OCI-LY7 (cell line): ENCODE results near the gene OTP. TPM values are rescaled to one million over a fixed set of nuclear protein-coding genes. Genes with fewer than 3 reads are reported as not detected.

Source experiments
- BruUV-seq: library from RNA; stranded (reverse); fragments of 400-500 nt; replicated peaks from 2 replicates; lab custom pipeline; 2021; lab: Mats Ljungman, UMichigan
- CTCF ChIA-PET: fragments of 300-600 bp; sonication (Branson Sonifier 250); formaldehyde crosslinking; loops from one replicate; lab custom pipeline; 2022; ENCODE audit warnings: antibody characterized with exemption; ENCODE audit not compliant: unreplicated experiment; lab: Charles Lee
- POLR2A ChIA-PET: fragments of 300-600 bp; sonication (Branson Sonifier 250); formaldehyde crosslinking; loops from one replicate; lab custom pipeline; 2022; ENCODE audit warnings: antibody characterized with exemption; lab: Charles Lee
- DNase-seq: peaks from one replicate; pipeline ENCODE4 v3.0.0-alpha.2; 2015; ENCODE audit warnings: low spot score
- H2AFZ ChIP-seq: fragments of 200-600 bp; sonication (generic), shearing (Covaris generic); 2 replicates; pipeline ENCODE4 v1.6.1; 2014; ENCODE audit warnings: mild to moderate bottlenecking, antibody characterized with exemption, low read length, moderate library complexity
- H3K27ac ChIP-seq: fragments of 200-600 bp; sonication (generic); 2 replicates; pipeline ENCODE4 v1.5.1; 2014; ENCODE audit warnings: mixed run types, low read depth, mild to moderate bottlenecking, moderate library complexity, low read length, inconsistent platforms; ENCODE audit not compliant: poor library complexity, severe bottlenecking
- H3K36me3 ChIP-seq: fragments of 200-600 bp; sonication (generic); 2 replicates; pipeline ENCODE4 v1.6.1; 2014; ENCODE audit warnings: mild to moderate bottlenecking, antibody characterized with exemption, low read length, moderate library complexity, mixed read lengths; ENCODE audit not compliant: insufficient read depth
- H3K4me1 ChIP-seq: fragments of 200-600 bp; sonication (generic); 2 replicates; pipeline ENCODE4 v1.5.1; 2014; ENCODE audit warnings: mild to moderate bottlenecking, low read length; ENCODE audit not compliant: insufficient read depth, poor library complexity, severe bottlenecking
- H3K4me2 ChIP-seq: fragments of 200-600 bp; sonication (generic); 2 replicates; pipeline ENCODE4 v1.6.1; 2014; ENCODE audit warnings: mild to moderate bottlenecking, low read length
- H3K4me3 ChIP-seq: fragments of 200-600 bp; sonication (generic); 2 replicates; pipeline ENCODE4 v1.5.1; 2014; ENCODE audit warnings: mild to moderate bottlenecking, low read depth, low read length; ENCODE audit not compliant: poor library complexity, severe bottlenecking
- H3K79me2 ChIP-seq: fragments of 200-600 bp; sonication (generic); 2 replicates; pipeline ENCODE4 v1.6.1; 2016; ENCODE audit warnings: low read depth, mild to moderate bottlenecking, low read length, moderate library complexity, mixed read lengths; ENCODE audit not compliant: insufficient read depth
- H3K9me2 ChIP-seq: fragments of 200-600 bp; sonication (generic); 2 replicates; pipeline ENCODE4 v1.6.1; 2016; ENCODE audit warnings: mild to moderate bottlenecking, low read length, mixed read lengths; ENCODE audit not compliant: insufficient read depth
- H3K9me3 ChIP-seq: fragments of 200-600 bp; sonication (generic); 2 replicates; pipeline ENCODE4 v1.6.1; 2014; ENCODE audit warnings: mild to moderate bottlenecking, mixed run types, low read length, mixed read lengths
- H4K20me1 ChIP-seq: fragments of 200-600 bp; sonication (generic); 2 replicates; pipeline ENCODE4 v1.6.1; 2014; ENCODE audit warnings: mild to moderate bottlenecking, antibody characterized with exemption, low read length, moderate library complexity, mixed read lengths; ENCODE audit not compliant: insufficient read depth
- EZH2phosphoT487 ChIP-seq: fragments of 200-600 bp; sonication (generic); IDR thresholded peaks from 2 replicates; pipeline ENCODE4 v1.6.1; 2018; ENCODE audit warnings: low read depth, borderline replicate concordance, mild to moderate bottlenecking, mixed run types, antibody characterized with exemption, low read length, moderate library complexity, mixed read lengths
- intact Hi-C: fragments of 100-400 bp; cut with micrococcal nuclease; formaldehyde crosslinking; loops from one replicate; pipeline ENCODE4 v1.10.0; 2022; ENCODE audit not compliant: unreplicated experiment
- total RNA-seq, 2 experiments: library from RNA; depleted of rRNA in 1 of 2; stranded (reverse); fragments of >200 nt in 1 of 2; shearing (Covaris generic) in 1 of 2; gene quantifications; 2 replicates each; pipeline ENCODE4 v1.2.3, GENCODE V29; 2014 to 2022
- TF ChIP-seq, protein P1 (sequence below): fragments of 200-600 bp; sonication (generic); conservative IDR thresholded peaks from 2 replicates; pipeline ENCODE4 v1.5.1; 2014; ENCODE audit warnings: mild to moderate bottlenecking, antibody characterized with exemption, low read length, moderate library complexity, mixed read lengths

Gene OTP
- total RNA-seq, 2 experiments from 2014 or later, result not detected

DNA sequence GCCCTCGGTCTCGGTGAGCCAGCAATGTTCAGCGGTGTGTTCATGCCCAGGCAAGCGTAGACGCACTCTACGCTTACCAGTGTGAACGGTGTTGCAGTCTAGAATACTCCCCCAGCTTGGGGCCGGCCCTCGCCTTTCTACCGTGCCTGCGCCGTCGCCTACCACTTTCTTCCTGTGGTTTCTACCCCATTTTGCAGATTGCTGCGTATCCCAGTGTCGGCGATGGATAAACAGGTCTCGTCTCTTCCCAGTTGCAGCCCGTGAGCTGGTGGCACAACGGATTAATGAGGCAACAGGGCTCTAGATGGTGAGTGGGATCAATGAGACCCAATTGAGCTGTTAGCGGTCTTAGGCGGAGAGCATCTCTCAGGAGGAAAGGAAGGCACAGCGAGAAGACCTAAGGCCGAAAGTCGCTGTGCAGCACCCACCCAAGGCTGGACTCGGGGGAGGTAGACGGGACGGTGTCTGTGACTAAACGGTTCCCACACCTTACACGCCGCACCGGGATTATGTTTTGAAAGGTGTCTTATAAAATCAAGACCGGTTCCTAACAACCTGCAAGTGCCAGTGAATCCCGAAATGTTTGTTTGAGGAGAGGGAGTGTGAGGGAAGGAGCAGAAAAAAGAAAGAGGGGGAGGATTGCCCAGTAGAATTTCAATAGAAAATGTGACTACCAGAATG is 5.8 kb downstream of the OTP start:
- no peaks in the 10 kb centered on the region for H4K20me1 ChIP-seq
- TF ChIP-seq, protein P1, sequence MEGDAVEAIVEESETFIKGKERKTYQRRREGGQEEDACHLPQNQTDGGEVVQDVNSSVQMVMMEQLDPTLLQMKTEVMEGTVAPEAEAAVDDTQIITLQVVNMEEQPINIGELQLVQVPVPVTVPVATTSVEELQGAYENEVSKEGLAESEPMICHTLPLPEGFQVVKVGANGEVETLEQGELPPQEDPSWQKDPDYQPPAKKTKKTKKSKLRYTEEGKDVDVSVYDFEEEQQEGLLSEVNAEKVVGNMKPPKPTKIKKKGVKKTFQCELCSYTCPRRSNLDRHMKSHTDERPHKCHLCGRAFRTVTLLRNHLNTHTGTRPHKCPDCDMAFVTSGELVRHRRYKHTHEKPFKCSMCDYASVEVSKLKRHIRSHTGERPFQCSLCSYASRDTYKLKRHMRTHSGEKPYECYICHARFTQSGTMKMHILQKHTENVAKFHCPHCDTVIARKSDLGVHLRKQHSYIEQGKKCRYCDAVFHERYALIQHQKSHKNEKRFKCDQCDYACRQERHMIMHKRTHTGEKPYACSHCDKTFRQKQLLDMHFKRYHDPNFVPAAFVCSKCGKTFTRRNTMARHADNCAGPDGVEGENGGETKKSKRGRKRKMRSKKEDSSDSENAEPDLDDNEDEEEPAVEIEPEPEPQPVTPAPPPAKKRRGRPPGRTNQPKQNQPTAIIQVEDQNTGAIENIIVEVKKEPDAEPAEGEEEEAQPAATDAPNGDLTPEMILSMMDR, result no peak
- TF ChIP-seq EZH2phosphoT487, result no peak
- no peak for DNase-seq
- ChIA-PET POLR2A (no interaction called here), CTCF (no interaction called here)
- no TSS peak for BruUV-seq
- no peak overlapping the region for H3K27ac ChIP-seq
- no peaks in the 10 kb centered on the region for H3K79me2 ChIP-seq
- no peak overlapping the region for H2AFZ ChIP-seq
- intact Hi-C loops, result no loop called here
- no peaks in the 10 kb centered on the region for H3K9me3 ChIP-seq
- H3K4me2 ChIP-seq, result no peak overlapping the region
- no peaks in the 10 kb centered on the region for H3K36me3 ChIP-seq
- H3K4me1 ChIP-seq, result no peaks in the 10 kb centered on the region
- H3K4me3 ChIP-seq, result no peak overlapping the region
- no peaks in the 10 kb centered on the region for H3K9me2 ChIP-seq

DNA sequence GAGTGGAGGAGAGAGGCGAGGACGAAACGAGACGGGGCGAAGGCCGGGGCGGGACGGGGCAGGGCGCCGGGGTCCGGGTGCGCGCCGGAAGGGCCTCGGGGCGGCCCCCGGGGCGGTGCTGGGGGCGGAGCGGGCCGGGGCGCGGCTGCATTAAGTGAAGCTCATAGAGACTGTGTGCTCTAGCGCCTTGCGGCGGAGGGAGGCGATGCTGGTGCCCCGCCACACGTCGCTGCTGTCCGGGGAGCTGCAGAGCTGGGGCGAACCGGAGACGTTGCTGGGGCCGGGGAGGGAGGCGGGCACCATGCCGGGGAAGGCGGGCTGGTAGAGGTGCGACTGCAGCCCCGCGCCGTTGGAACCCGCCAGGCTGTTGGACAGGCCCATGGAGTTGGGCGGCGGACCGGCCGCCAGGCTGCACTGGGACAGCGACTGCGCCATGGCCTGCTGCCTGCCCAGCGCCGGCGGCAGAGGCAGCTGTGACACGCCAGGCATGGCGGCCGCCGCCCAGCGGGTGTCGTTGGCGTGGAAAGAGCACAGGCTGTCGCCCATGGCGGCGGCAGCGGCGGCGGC is 8.3 kb downstream of the OTP start:
- TF ChIP-seq EZH2phosphoT487, result no peak
- TF ChIP-seq, protein P1, result no peak
- no peaks in the 10 kb centered on the region for H3K36me3 ChIP-seq
- POLR2A ChIA-PET, result no interaction called here
- CTCF ChIA-PET, result no interaction called here
- H3K27ac ChIP-seq, result no peak overlapping the region
- no TSS peak for BruUV-seq
- H3K9me3 ChIP-seq, result no peaks in the 10 kb centered on the region
- H3K4me2 ChIP-seq, result peak overlapping the region; percentile 65; the same call in 1 of the 2 replicates
- H3K79me2 ChIP-seq, result no peaks in the 10 kb centered on the region
- no peaks in the 10 kb centered on the region for H4K20me1 ChIP-seq
- no peaks in the 10 kb centered on the region for H3K4me1 ChIP-seq
- no peak overlapping the region for H2AFZ ChIP-seq
- intact Hi-C loops, result no loop called here
- H3K9me2 ChIP-seq, result no peaks in the 10 kb centered on the region
- DNase-seq, result no peak
- peak overlapping the region; percentile 36 for H3K4me3 ChIP-seq

DNA sequence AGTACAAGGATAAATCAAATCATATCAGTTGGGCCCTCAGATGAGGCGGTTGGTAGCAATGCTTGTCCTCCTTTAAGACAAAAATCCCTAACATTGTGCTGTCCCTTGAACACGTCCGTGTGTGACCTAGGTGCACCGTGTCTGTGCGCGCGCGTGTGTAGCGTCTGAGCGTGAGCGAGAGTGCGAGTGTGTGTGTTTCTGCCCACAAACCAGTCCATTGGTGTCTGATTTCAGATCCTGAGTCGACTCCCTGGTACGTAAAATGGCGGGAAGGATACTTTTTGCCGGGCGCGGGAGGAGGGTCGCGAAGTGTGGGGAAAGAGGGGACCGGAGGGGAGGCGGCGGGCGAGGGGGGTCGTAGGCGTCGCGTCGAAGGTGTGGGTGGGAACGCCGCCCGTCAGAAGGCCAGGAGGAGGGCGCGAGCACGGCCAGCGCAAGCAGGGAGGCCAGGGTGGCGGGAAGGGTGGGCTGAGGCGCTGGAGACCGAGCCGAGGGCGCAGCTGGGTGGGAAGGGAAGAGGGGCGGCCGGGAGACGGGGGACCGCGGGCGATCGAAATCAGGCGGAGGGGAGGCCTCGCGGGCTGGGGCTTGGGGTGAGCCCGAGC is 8.9 kb downstream of the OTP start:
- intact Hi-C loops, result no loop called here
- POLR2A ChIA-PET, result no interaction called here
- BruUV-seq, result no TSS peak
- no peak overlapping the region for H2AFZ ChIP-seq
- H3K9me3 ChIP-seq, result no peaks in the 10 kb centered on the region
- H3K9me2 ChIP-seq, result no peaks in the 10 kb centered on the region
- H3K79me2 ChIP-seq, result no peaks in the 10 kb centered on the region
- CTCF ChIA-PET, result no interaction called here
- no peaks in the 10 kb centered on the region for H3K36me3 ChIP-seq
- H3K4me2 ChIP-seq, result no peak overlapping the region; the same call in 1 of the 2 replicates
- no peak overlapping the region for H3K4me3 ChIP-seq
- H3K4me1 ChIP-seq, result no peaks in the 10 kb centered on the region
- no peak for DNase-seq
- H4K20me1 ChIP-seq, result no peaks in the 10 kb centered on the region
- no peak for TF ChIP-seq EZH2phosphoT487
- TF ChIP-seq, protein P1, result no peak
- no peak overlapping the region for H3K27ac ChIP-seq
